BE2C (cell line): Measurements from ENCODE around the gene RSU1.

Experiments
- DNase-seq: peaks from one replicate; pipeline ENCODE4 v3.0.0-alpha.2; 2020
- H3K27me3 ChIP-seq: fragments of 250-450 bp; sonication (Bioruptor Pico); 2 replicates; pipeline ENCODE4 v1.5.1; 2020; ENCODE audit warnings: mild to moderate bottlenecking
- H3K36me3 ChIP-seq: fragments of 250-450 bp; sonication (Bioruptor Pico); 2 replicates; pipeline ENCODE4 v1.5.1; 2020; ENCODE audit warnings: mild to moderate bottlenecking
- H3K4me1 ChIP-seq: fragments of 250-450 bp; sonication (Bioruptor Pico); 2 replicates; pipeline ENCODE4 v1.5.1; 2020
- H3K4me3 ChIP-seq: 2 replicates; pipeline ENCODE4 v1.5.1; 2011; ENCODE audit warnings: low read depth, low read length
- H3K9me3 ChIP-seq: fragments of 250-450 bp; sonication (Bioruptor Pico); 2 replicates; pipeline ENCODE4 v1.5.1; 2020
- TF ChIP-seq, protein P1 (sequence below): IDR thresholded peaks from 2 replicates; pipeline ENCODE4 v1.5.1; 2012; ENCODE audit warnings: mild to moderate bottlenecking, low read depth, low read length

Gene RSU1

GRCh38 chr10:16751244-16751643 is 66.0 kb downstream of the RSU1 start:
- no peak overlapping the region for H3K4me3 ChIP-seq
- no peaks in the 10 kb centered on the region for H3K9me3 ChIP-seq
- H3K36me3 ChIP-seq = no peaks in the 10 kb centered on the region
- no peaks in the 10 kb centered on the region for H3K27me3 ChIP-seq
- TF ChIP-seq, protein P1, sequence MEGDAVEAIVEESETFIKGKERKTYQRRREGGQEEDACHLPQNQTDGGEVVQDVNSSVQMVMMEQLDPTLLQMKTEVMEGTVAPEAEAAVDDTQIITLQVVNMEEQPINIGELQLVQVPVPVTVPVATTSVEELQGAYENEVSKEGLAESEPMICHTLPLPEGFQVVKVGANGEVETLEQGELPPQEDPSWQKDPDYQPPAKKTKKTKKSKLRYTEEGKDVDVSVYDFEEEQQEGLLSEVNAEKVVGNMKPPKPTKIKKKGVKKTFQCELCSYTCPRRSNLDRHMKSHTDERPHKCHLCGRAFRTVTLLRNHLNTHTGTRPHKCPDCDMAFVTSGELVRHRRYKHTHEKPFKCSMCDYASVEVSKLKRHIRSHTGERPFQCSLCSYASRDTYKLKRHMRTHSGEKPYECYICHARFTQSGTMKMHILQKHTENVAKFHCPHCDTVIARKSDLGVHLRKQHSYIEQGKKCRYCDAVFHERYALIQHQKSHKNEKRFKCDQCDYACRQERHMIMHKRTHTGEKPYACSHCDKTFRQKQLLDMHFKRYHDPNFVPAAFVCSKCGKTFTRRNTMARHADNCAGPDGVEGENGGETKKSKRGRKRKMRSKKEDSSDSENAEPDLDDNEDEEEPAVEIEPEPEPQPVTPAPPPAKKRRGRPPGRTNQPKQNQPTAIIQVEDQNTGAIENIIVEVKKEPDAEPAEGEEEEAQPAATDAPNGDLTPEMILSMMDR = no peak
- DNase-seq = no peak
- no peaks in the 10 kb centered on the region for H3K4me1 ChIP-seq

- H3K9me3 ChIP-seq = no peaks in the 10 kb centered on the region
- DNase-seq = no peak
- no peaks in the 10 kb centered on the region for H3K27me3 ChIP-seq
- TF ChIP-seq, protein P1 = no peak
- no peak overlapping the region for H3K4me3 ChIP-seq
- no peaks in the 10 kb centered on the region for H3K36me3 ChIP-seq
- H3K4me1 ChIP-seq = no peaks in the 10 kb centered on the region
Measured at GRCh38 chr10:16750461-16750860, 66.8 kb downstream of the RSU1 start.

DNA sequence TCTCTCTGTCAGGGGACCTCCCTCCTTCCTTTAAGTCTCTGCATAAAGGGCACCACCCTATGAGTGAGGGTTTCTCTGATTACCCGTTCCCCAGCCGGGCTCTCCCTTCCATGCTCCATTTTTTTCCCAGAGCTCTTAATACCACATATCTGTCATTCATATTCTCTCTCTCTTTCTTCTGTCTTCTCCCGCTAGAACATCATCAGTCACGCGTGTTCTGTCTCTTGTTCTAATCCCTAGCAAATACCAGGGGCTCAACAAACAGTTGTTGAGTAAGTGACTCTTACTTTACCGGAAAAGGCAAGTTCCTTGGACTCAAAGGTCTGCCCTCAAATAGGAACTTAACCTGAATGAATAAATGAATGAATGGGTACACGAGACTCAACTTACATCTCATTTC is 68.5 kb downstream of the RSU1 start:
- H3K9me3 ChIP-seq = no peaks in the 10 kb centered on the region
- no peak overlapping the region for H3K4me3 ChIP-seq
- no peaks in the 10 kb centered on the region for H3K27me3 ChIP-seq
- no peaks in the 10 kb centered on the region for H3K4me1 ChIP-seq
- DNase-seq = no peak
- H3K36me3 ChIP-seq = no peaks in the 10 kb centered on the region
- TF ChIP-seq, protein P1 = no peak

DNA sequence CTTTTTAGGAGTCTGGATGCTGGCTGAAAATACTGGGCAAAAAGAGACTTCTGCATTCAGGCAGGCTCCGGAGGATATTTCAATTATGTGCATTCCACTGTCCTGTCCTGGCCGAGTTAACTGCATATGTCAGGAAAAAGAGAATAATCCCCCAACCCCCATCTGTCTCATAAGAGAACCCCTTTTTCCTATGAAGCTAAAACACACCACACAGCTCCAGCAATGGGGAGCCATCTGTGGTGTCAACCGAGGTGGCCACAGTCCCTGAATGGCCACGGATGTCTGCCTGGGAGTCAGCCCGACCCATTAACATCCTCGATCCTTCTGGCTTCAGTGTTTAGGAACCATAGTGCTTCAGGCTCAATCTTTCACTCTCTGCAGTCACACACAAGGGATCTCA is 70.4 kb downstream of the RSU1 start:
- TF ChIP-seq, protein P1 = no peak
- no peak overlapping the region for H3K4me3 ChIP-seq
- no peaks in the 10 kb centered on the region for H3K9me3 ChIP-seq
- no peak for DNase-seq
- no peaks in the 10 kb centered on the region for H3K4me1 ChIP-seq
- H3K27me3 ChIP-seq = no peaks in the 10 kb centered on the region
- H3K36me3 ChIP-seq = no peaks in the 10 kb centered on the region

- DNase-seq = no peak
- Histone ChIP-seq H3K4me3 (no peak overlapping the region), H3K9me3 (no peaks in the 10 kb centered on the region), H3K36me3 (no peaks in the 10 kb centered on the region), H3K4me1 (no peaks in the 10 kb centered on the region), H3K27me3 (no peaks in the 10 kb centered on the region)
- TF ChIP-seq, protein P1 = no peak
Measured at GRCh38 chr10:16745061-16745460, 72.2 kb downstream of the RSU1 start.

DNA sequence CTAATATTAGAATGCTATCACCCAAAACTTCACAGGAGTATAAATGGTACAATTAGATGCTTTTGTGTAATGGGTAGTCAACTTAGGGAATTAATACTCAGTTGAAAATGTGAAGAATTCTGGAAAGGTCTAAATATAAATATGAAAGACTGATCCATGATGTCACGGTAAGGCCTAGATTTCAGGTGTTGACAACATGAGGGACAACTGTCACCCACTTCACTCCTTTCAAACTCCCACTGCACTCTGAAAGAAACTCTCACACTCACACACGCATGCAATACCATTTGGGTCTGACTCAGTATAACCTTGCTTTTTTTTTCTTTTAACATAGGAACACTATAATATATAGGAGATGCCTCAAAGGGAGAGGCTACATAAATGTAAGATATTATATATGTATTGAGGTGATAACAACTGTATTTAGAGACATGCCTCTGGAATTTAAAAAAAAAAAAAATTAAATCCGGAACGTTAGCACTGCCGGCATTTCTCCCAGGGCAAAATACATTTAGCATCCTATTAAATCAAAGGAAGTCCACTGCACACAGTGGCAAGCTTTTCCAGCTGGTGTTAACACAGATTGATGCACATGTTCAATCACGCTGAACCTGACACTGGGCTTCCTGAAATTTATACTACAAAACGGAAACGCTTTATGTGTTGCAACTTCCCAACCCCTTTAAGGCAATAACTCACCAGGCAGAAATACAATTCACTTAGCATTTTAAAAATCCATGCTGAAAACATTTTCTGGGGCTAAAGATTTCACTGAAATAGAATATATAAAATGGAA is 74.9 kb downstream of the RSU1 start:
- DNase-seq = no peak
- Histone ChIP-seq H3K27me3 (no peaks in the 10 kb centered on the region), H3K4me1 (no peaks in the 10 kb centered on the region), H3K9me3 (no peaks in the 10 kb centered on the region), H3K4me3 (no peak overlapping the region), H3K36me3 (no peaks in the 10 kb centered on the region)
- TF ChIP-seq, protein P1 = no peak
